T follicular helper cell (primary cell): ENCODE results near the gene FIGLA.
"Not testable (repeated sequence)": the region's sequence is repeated elsewhere in the genome, so short reads cannot be mapped to it uniquely, and the experiment has no call there.

Experiments used
- DNase-seq: peaks from one replicate; pipeline ENCODE4 v3.0.0-alpha.2; 2020; ENCODE audit warnings: low read depth

Gene FIGLA

GRCh38 chr2:70746094-70746974, 44.1 kb downstream of the FIGLA start:
- DNase-seq: no peak

DNA sequence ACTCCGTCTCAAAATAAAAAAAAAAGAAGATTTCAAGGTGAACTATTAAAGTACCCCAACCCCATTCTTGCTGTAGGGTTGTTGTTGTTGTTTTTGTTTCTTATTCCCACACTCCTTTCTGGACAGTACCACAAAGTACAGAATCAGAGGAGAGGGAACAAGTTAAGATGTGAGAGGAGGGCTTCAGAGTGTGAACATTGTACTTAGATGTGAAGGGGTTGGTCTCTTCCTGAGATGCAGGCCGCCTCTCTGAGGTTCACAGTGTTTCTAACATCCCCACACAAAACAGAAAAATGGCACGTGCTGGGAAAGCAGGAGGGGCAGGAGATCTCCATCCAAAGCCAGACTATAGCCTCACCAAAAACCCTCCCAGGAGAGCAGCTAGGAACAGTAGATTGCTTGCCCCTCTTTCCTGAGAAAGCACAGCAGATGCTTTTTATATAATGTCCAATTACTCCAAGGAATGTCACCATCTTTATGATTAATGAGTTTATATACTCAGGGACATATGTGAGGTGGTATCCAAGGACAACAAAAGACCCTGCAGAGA, 45.1 kb downstream of the FIGLA start:
- no peak for DNase-seq

DNA sequence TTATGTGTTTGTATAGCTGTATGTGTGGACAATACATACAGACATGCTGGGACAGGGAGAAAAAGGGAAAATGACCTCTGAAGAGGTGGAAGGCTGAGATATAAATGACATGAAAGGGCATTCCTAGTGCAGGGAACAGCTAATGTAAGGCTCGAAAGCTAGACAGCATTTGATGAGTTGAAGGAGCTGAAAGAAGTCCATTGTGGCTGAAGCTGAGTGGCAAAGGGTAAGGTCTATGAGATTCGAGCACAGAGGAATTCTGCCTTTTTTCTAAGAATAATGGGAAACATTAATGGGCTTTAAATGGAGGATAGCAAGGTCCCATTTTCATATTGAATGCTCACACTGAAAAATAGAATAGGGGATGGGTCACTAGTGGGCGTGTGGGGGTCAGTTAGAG, 46.0 kb downstream of the FIGLA start:
- no peak for DNase-seq

- no peak for DNase-seq
Measured at GRCh38 chr2:70743677-70744076, 46.8 kb downstream of the FIGLA start.

GRCh38 chr2:70743068-70743467, 47.4 kb downstream of the FIGLA start:
- DNase-seq: no peak

DNA sequence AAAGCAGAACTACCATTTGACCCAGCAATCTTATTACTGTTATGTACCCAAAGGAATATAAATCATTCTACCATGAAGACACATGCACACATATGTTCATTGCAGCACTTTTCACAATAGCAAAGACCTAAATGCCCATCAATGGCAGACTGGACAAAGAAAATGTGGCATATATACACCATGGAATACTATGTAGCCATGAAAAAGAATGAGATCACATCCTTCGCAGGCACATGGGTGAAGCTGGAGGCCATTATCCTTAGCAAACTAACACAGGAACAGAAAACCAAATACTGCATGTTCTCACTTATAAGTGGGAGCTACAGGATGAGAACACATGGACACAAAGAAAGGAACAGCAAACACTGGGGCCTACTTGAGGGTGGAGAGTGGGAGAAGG, 51.0 kb downstream of the FIGLA start:
- not testable (repeated sequence) for DNase-seq

GRCh38 chr2:70738159-70738558, 52.3 kb downstream of the FIGLA start:
- no peak for DNase-seq

DNA sequence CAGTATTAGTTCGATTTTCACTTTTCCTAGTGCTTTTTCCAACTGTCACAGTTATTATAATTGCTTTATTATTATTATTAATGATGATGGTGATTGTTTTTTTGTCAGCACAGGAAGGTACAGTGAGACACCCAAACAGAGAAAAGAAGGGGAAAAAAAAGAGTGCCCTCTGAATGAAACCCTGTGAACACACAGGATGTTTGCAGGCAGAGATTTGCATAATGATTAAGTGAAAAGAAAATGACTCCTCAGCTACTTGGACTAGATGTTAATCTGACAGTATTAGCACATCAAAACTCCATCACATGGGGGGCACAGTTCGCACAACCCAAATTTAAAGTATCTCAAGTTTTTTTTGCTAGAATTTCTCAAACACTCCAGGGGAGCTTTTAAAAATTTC, 55.4 kb downstream of the FIGLA start:
- DNase-seq: no peak

- no peak for DNase-seq
Measured at GRCh38 chr2:70733646-70734180, 56.7 kb downstream of the FIGLA start.

DNA sequence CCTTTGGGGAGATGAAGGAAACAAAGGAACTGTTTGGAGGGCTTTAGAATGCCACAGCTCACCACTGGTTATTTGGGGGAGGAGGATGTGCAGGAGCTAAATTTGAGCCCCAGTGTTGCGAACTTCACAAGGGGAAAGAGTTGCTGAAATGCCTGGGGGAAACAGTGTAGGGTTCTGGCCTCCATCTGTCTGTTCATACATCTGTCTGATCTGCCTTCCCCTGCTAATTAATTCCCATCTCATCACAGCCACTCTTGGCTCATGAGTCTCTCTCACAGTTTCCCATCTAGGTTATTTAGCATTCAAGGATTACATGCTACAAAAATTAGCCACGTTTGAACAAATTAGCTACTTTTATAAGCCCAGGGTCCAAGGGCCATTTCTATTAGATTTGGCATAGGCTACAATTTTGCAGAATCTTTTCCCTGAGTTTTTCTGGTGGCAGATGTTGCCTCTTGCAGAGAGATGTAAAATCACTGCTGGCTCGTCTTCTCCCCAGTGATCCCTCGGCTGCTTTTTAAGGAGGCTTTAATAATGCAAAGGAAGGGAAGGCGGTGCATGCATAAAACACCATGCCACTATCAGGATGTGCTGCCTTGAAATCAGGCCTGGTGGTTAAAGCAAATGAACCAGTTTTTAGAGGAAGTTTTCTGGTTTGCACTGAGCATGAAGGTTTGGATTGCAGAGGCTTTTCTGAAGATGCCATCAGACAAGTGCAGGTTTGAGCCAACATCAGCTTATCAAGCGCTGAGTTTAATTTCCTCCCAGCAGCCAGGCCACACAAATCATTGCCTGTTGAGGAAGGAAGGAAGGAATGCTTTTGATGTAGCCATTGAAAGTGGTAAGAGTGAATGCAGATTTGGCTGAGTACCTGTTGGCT, 57.4 kb downstream of the FIGLA start:
- no peak for DNase-seq

DNA sequence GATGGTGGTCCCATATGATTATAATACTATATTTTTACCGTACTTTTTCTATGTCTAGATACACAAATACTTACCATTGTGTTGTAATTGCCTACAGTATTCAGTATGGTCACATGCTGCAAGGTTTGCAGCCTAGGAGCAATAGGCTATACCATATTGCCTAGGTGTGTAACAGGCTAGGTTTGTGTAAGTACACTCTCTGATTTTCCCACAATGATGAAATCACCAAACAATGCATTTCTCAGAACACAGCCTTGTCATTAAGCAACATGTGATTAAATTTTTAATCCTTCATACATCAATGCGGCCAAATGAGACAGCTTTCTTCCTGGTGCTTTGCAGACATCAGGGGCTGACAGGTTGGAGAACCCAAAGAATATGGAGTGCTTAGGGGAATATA, 59.7 kb downstream of the FIGLA start:
- DNase-seq: no peak

GRCh38 chr2:70729647-70730046, 60.8 kb downstream of the FIGLA start:
- no peak for DNase-seq

- DNase-seq: no peak
Measured at GRCh38 chr2:70728128-70728527, 62.3 kb downstream of the FIGLA start.
